Caki2 (cell line): ENCODE measurements around the gene DISP3. TPM values are rescaled to one million over a fixed set of nuclear protein-coding genes. Genes with fewer than 3 reads are reported as not detected.

Experiments used
- DNase-seq: peaks from one replicate; pipeline ENCODE4 v3.0.0-alpha.2; 2015; ENCODE audit warnings: low read depth
- in situ Hi-C: cut with HindIII; loops from 2 replicates; pipeline ENCODE4 v1.10.0; 2016; ENCODE audit warnings: low sequenced_read_pairs, low pct_unique_long_range_greater_than_20kb, mixed read lengths
- total RNA-seq: library from RNA; depleted of rRNA; stranded (reverse); fragments of >200 nt; shearing (Covaris generic); gene quantifications from 2 replicates; pipeline ENCODE4 v1.2.3, GENCODE V29; 2014; ENCODE audit warnings: low replicate concordance

DISP3 gene
- total RNA-seq, 1 experiment from 2014 or later: 0.27 TPM

DNA sequence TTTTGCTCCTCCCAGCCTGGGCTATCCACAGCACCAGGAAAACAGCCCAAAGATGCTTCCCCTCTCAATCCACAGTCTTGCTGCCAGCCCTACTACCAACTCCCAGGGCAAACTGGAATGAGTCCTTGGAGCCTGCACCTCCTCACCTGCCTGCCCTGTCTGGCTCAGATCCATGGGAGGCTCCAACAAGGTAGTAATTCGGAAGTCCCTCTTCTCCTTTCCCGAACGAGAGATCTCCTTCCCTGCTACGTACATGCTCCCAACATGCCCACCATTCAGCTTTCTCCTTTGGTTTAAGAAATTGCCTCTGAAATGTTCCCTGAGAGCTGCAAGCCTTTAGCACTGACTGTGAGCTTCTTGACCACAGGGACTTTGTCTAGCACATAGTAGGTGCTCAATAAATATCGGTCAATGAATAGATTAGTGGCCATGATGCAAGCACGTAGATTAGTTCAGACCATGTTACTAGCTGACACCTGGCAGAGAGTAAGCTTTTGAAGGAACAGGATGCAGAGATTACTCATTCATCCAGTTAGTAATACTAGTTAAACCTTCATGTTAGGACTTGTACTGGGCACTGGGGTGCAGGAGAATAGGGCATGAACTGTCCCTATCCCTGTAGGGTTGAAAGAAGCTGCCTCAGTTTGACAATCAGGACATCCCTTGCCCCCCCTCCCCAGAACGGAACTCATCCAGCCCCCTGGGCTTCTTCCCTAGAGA, 80.1 kb downstream of the DISP3 start:
- in situ Hi-C loops: no loop called here

DNA sequence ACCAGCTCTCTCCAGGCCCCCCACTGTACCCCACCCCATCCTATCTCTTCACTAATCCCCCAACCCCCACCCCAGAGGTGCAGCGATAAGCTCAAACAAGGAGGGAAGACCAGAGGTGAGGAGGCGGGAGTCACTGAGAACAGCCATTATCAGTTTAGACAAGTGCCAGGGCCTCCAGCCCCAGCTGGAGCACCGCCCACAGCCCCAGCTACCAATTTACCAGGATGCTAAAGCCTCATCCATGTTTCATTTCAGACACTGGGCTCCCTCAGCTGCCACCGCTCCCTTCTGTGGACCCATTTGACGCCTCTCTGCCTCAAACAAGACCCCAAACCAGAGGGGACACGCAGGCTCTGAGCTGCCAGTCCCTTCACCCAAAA, 80.6 kb downstream of the DISP3 start:
- in situ Hi-C loops: no loop called here
- no peak for DNase-seq

More for the DNA sequence above, 80.1 kb downstream of the DISP3 start:
- no peak for DNase-seq

GRCh38 chr1:11560061-11560460, 81.1 kb downstream of the DISP3 start:
- DNase-seq: no peak
- in situ Hi-C loops: no loop called here

DNA sequence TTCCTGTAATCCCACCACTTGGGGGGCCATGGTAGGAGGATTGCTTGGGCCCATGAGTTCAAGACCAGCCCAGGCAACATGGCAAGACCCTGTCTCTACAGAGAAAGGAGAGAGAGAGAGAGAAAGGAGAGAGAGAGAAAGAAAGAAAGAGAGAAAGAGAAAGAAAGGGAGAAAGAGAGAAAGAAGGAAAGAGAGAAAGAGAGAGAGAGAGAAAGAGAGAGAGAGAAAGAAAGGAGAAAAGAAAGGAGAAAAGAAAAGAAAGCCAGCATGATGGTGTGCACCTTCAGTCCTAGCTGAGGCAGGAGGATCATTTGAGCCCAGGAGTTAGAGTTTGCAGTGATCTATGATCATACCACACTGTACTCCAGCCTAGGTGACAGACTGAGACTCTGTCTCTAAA, 82.8 kb downstream of the DISP3 start:
- no peak for DNase-seq
- in situ Hi-C loops: no loop called here

DNA sequence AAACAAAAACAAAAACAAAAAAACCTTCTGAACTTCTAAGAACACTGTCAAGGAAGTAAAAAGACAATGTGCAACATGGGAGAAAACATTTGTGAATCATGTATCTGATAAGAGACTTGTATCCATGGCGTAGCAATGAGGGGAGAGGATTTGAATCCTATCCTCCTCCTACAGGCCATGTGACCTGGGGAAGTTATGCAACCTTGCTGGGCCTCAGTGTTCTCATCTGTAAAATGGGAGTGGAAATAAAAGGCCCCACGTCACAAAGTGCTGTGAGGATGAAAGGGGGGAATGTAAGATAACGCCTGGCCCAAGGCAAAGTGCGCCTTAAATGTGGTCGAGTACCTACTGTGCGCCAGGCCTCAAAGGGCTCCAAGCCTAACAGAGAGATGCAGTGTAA, 83.7 kb downstream of the DISP3 start:
- in situ Hi-C loops: no loop called here
- DNase-seq: no peak

GRCh38 chr1:11563560-11564069, 84.7 kb downstream of the DISP3 start:
- in situ Hi-C loops: no loop called here
- no peak for DNase-seq

DNA sequence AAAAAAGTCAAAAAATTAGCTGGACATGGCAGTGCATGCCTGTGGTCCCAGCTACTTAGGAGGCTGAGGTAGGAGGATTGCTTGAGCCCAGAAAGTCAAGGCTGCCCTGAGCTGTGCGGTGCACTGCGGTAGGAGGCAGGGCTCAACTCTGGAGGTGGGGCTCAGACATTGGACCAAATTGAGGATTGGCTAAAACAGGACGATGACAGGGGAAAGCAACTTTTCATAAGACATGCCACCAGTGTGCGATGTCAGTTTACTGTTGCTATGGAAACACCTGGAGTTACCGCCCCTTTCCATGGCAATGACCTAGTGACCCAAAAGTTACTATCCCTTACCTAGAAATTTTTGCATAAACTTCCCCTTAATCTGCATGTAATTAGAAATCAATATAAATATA, 85.3 kb downstream of the DISP3 start:
- DNase-seq: no peak

DNA sequence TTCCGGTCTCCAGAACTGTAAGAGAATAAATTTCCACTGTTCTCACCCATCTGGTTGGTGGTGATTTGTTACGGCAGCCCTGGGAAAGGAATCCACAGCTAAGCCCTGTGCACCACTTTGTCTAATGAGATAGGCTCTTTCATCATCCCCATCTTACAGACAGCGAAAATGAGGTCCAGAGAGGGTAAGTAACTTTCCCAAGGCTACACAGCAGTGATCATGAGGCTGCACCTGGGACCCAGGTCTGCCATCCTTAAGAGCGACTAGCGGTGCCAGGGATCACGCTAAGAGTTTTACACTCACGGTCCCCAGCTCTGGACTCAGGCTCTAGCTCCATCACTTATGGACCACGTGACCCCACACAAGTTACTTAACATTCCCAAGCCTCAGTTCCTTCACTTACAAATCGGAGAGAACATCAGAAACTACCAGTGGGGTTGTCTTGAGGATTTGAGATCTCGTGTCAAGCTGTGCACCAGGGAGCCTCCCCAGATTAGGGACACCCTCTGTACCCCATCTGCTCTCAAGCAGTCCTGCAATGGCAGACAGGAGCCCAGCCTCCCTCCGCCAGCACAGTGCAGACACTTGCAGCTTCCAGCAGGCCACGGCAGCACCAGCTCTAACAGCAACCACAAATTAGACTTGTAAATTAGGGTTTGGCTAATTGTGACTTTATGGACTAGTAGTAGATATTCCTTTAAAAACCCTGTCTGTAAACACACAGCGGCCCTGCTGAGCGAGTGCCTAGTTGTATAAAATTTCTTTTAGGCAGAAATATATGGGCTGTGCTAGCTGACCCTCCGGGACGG, 87.3 kb downstream of the DISP3 start:
- DNase-seq: no peak
- in situ Hi-C loops: no loop called here

More for the DNA sequence above, 85.3 kb downstream of the DISP3 start:
- in situ Hi-C loops: no loop called here

- in situ Hi-C loops: no loop called here
- no peak for DNase-seq
Measured at GRCh38 chr1:11567244-11568065, 88.5 kb downstream of the DISP3 start.

GRCh38 chr1:11568687-11569086, 89.7 kb downstream of the DISP3 start:
- no peak for DNase-seq
- in situ Hi-C loops: no loop called here

DNA sequence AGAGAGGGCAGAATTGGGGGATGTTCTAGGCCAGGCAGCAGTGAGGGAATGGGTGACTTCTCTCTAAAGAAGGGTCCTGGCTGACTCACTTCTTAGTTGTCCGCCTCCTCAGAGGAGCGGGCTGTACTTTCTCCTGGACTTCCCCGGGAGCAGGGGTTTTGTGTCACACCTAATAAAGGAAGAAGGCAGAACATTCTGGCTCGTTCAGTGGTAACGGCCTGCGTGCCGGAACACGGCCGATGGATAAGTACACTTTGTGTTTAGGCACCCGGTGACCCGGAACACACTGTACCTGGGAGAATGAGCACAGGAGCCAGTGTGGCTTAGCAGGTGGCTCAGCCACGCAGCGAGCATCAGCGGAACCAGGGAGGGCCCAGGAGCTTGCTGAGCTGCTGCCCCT, 90.6 kb downstream of the DISP3 start:
- no peak for DNase-seq
- in situ Hi-C loops: no loop called here

GRCh38 chr1:11569954-11570353, 91.0 kb downstream of the DISP3 start:
- no peak for DNase-seq
- in situ Hi-C loops: no loop called here

DNA sequence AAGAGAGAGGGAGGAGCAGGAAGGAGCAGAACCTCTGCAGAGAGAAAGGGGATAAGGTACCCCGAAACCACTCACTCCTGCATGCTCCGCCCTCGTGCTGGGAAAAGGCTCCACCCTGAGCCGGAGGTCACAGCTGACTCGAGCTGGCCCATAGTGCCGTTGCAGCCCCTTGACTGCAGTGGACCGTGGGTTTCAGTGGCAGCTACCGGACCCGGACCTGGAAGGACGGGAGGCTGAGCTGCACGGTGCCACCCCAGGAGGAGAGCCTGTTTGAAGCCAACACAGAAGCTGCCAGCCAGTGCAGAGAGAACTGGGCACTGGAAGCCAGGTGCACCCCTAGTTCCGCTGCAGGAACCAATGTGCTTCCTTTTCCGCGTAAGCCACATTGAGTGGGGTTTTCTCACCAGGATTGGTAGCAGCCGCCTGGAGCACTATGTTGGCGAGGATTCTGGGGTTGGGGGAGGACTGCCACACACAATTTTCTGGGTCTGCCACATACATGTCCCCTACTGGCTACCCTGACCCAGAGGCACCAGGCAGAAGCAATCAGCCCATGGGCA, 91.9 kb downstream of the DISP3 start:
- DNase-seq: no peak
- in situ Hi-C loops: no loop called here

GRCh38 chr1:11571906-11572616, 93.1 kb downstream of the DISP3 start:
- no peak for DNase-seq
- in situ Hi-C loops: no loop called here

GRCh38 chr1:11573116-11573692, 94.2 kb downstream of the DISP3 start:
- no peak for DNase-seq
- in situ Hi-C loops: no loop called here

- no peak for DNase-seq
- in situ Hi-C loops: no loop called here
Measured at GRCh38 chr1:11575553-11575952, 96.6 kb downstream of the DISP3 start.

DNA sequence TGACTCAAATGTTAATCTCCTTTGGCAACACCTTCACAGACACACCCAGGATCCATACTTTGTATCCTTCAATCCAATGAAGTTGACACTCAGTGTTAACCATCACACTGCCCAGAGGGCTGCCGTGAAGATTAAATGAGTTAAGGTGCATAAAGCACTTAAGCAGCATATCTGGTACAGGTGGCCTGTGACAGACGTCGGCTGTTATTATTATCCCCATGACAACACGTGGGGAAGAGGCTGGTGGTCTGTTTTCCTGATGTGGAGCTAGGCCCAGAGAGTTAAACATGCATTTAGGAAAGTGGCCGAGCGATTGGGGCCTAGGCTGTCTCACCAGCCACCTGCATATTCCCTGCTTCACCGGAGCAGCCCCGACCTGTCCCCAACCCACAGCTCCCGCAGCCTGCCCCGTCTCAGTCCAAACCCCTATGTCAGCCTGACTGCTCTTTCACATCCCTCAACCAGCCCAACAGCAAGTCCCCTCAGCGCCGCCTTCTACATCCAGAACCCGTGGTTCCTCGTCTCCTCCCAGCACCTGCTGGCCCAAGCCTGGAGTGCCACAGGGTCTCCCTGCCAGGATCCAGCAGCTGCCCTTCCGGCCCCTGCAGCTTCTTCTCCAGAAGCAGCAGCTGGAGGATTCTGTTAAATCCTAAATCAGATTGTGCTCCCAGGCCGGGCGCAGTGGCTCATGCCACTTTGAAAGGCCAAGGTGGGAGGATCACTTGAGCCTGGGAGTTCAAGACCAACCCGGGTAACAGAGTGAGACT, 97.3 kb downstream of the DISP3 start:
- no peak for DNase-seq
- in situ Hi-C loops: no loop called here
